Inferior parietal cortex (tissue), 1 donor: ENCODE results near the gene RBPJL.

ENCODE experiments used
- DNase-seq: peaks from one replicate; pipeline ENCODE4 v3.0.0-alpha.2; 2016; ENCODE audit errors: extremely low spot score

The RBPJL gene

GRCh38 chr20:45359406-45360148 lies 52.9 kb downstream of the RBPJL start:
- no peak for DNase-seq

- no peak for DNase-seq
Observed at GRCh38 chr20:45361793-45362192, 55.2 kb downstream of the RBPJL start.

GRCh38 chr20:45362804-45363610 lies 56.4 kb downstream of the RBPJL start, which contains the start of gene SYS1:
Gene SYS1 (plus strand): TSS chr20:45363156. CDS start chr20:45363532, 376 bp downstream.
- DNase-seq = peak; percentile 99

- no peak for DNase-seq
Observed at GRCh38 chr20:45363611-45364492, 57.2 kb downstream of the RBPJL start.

GRCh38 chr20:45365444-45365970 lies 58.9 kb downstream of the RBPJL start:
- no peak for DNase-seq

- DNase-seq = no peak
Observed at GRCh38 chr20:45366192-45366591, 59.6 kb downstream of the RBPJL start.

GRCh38 chr20:45366631-45367030 lies 60.0 kb downstream of the RBPJL start:
- DNase-seq = no peak

- no peak for DNase-seq
Observed at GRCh38 chr20:45367126-45367525, 60.5 kb downstream of the RBPJL start.
